ENCODE results near the gene CCDC85A.

DNA sequence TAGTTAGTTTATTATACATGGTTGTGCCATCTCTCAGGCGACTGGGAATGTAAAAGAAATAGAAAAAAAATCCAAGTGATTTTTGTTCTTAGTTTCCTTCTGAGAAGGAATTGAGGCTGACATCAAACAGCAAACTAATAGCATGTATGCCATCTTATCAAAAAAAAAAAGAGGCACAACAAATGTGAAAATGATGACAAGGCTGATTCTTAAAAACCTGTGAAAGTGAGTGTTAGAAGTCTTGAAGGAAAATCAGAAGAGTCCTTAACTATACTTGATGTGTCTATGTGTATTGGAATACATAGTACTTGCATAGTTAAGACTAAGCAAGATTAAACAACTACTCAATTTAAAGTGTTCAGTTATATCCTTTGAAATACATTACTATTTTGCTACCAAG lies 161.0 kb downstream of the CCDC85A start:
- no peak for TF ChIP-seq TAF1 (IDR thresholded peaks at IDR 0.05; ENCODE audit: low read depth)
- TF ChIP-seq, protein P1, sequence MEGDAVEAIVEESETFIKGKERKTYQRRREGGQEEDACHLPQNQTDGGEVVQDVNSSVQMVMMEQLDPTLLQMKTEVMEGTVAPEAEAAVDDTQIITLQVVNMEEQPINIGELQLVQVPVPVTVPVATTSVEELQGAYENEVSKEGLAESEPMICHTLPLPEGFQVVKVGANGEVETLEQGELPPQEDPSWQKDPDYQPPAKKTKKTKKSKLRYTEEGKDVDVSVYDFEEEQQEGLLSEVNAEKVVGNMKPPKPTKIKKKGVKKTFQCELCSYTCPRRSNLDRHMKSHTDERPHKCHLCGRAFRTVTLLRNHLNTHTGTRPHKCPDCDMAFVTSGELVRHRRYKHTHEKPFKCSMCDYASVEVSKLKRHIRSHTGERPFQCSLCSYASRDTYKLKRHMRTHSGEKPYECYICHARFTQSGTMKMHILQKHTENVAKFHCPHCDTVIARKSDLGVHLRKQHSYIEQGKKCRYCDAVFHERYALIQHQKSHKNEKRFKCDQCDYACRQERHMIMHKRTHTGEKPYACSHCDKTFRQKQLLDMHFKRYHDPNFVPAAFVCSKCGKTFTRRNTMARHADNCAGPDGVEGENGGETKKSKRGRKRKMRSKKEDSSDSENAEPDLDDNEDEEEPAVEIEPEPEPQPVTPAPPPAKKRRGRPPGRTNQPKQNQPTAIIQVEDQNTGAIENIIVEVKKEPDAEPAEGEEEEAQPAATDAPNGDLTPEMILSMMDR (IDR thresholded peaks at IDR 0.05; ENCODE audit: poor library complexity, severe bottlenecking), result no peak
- TF ChIP-seq EP300 (conservative IDR thresholded peaks at IDR 0.05; ENCODE audit: poor library complexity, severe bottlenecking), result no peak
